Sigmoid colon (tissue), 7 donors: ENCODE measurements around the gene FAM227B. TPM values are rescaled to one million over a fixed set of nuclear protein-coding genes. Genes with fewer than 3 reads are reported as not detected.
"Not testable (repeated sequence)": the region's sequence is repeated elsewhere in the genome, so short reads cannot be mapped to it uniquely, and the experiment has no call there.

Source experiments
- DNase-seq: peaks from one replicate; pipeline ENCODE4 v3.0.0-alpha.2; 2019
- H3K27ac ChIP-seq, 4 donors: fragments of 200-600 bp; sonication (generic); one replicate each; pipeline ENCODE4 v1.5.1; 2016 to 2019; ENCODE audit warnings: mild to moderate bottlenecking in 1 of 4
- H3K27me3 ChIP-seq, 3 donors: fragments of 200-600 bp; sonication (generic); one replicate each; pipeline ENCODE4 v1.5.1; 2019; ENCODE audit warnings: mild to moderate bottlenecking in 1 of 3
- H3K36me3 ChIP-seq, 4 donors: fragments of 200-600 bp; sonication (generic); one replicate each; pipeline ENCODE4 v1.5.1; 2016 to 2019
- H3K4me1 ChIP-seq, 4 donors: fragments of 200-600 bp; sonication (generic); one replicate each; pipeline ENCODE4 v1.5.1; 2017 to 2019
- H3K4me3 ChIP-seq, 4 donors: fragments of 200-600 bp; sonication (generic); one replicate each; pipeline ENCODE4 v1.5.1; 2017 to 2019; ENCODE audit warnings: mild to moderate bottlenecking in 2 of 4, moderate library complexity in 1 of 4
- H3K9me3 ChIP-seq, 4 donors: fragments of 200-600 bp in 3 of 4; sonication (generic) in 3 of 4; one replicate each; pipeline versions ENCODE4 v1.5.1 to v1.6.1; 2013 to 2019
- CTCF ChIP-seq, 4 experiments: fragments of 450-650 bp in 3 of 4; fragments of 200-600 bp in 1 of 4; IDR thresholded peaks; one replicate each; pipeline ENCODE4 v1.5.1; 2016 to 2019; ENCODE audit warnings: antibody characterized with exemption in 4 of 4, mild to moderate bottlenecking in 3 of 4, moderate library complexity in 2 of 4
- EP300 ChIP-seq, 4 donors: sonication (generic); formaldehyde crosslinking; IDR thresholded peaks; one replicate each; pipeline ENCODE4 v1.6.1; 2017; ENCODE audit warnings: antibody characterized with exemption in 4 of 4
- POLR2A ChIP-seq, 2 donors: fragments of 450-650 bp; IDR thresholded peaks; one replicate each; pipeline ENCODE4 v1.6.1; 2016; ENCODE audit warnings: antibody characterized with exemption in 2 of 2, mild to moderate bottlenecking in 2 of 2, moderate library complexity in 2 of 2
- POLR2AphosphoS5 ChIP-seq, 4 donors: sonication (generic); formaldehyde crosslinking; IDR thresholded peaks; one replicate each; pipeline ENCODE4 v1.6.1; 2017; ENCODE audit warnings: antibody characterized with exemption in 4 of 4
- WGBS, 2 donors: extraction: QIAGEN DNeasy Blood & Tissue Kit; methylation state at CpG; one replicate each; pipeline ENCODE4 v1.1.7; 2013; 5-methylcytosine and 5-hydroxymethylcytosine counted together
- intact Hi-C: fragments of 100-400 bp; cut with DNase I; formaldehyde crosslinking; loops from one replicate; pipeline ENCODE4 v1.15.1; 2023
- polyA plus RNA-seq, 3 donors: library from polyadenylated mRNA; stranded (reverse); fragments of 200-250 nt; gene quantifications; one replicate each; pipeline ENCODE4 v1.2.3, GENCODE V29; 2013
- total RNA-seq, 4 donors: library from RNA; depleted of rRNA; stranded (reverse); fragments of >200 nt; gene quantifications; one replicate each; pipeline ENCODE4 v1.1.0, GENCODE V29; 2016
- donor health status: healthy with polysubstance abuse.
- donor health status: Bipolar disorder and iron deficiency.
- donor health status: healthy.

FAM227B gene
- total and polyA plus RNA-seq, 7 donors: 1.8 to 21.1 (median 11.1) TPM

- WGBS, 2 donors: 76 to 88% methylated on average over 3 of the region's 3 CpGs
- no peaks in the 10 kb centered on the region for H3K4me1 ChIP-seq
- intact Hi-C loops: no loop called here
- no peak overlapping the region for H3K4me3 ChIP-seq
- H3K27ac ChIP-seq: no peak overlapping the region
- DNase-seq: no peak
- no peaks in the 10 kb centered on the region for H3K9me3 ChIP-seq
- TF ChIP-seq CTCF (IDR thresholded peaks at IDR 0.05) (no peak), EP300 (IDR thresholded peaks at IDR 0.05) (no peak)
- no peaks in the 10 kb centered on the region for H3K36me3 ChIP-seq
- H3K27me3 ChIP-seq: no peaks in the 10 kb centered on the region
Observed at GRCh38 chr15:49361370-49361769, 259.2 kb downstream of the FAM227B start.

GRCh38 chr15:49354439-49354838 lies 266.2 kb downstream of the FAM227B start:
- 84 to 90% methylated on average over 17 of the region's 17 CpGs for WGBS, 2 donors
- intact Hi-C loops, H3K36me3 ChIP-seq, H3K9me3 ChIP-seq, H3K4me3 ChIP-seq, H3K4me1 ChIP-seq, DNase-seq, H3K27me3 ChIP-seq, H3K27ac ChIP-seq: not testable (repeated sequence)

GRCh38 chr15:49343546-49343945 lies 277.1 kb downstream of the FAM227B start:
- Histone ChIP-seq H3K27me3 (no peaks in the 10 kb centered on the region), H3K9me3 (no peaks in the 10 kb centered on the region), H3K4me1 (no peaks in the 10 kb centered on the region), H3K4me3 (no peak overlapping the region), H3K36me3 (no peaks in the 10 kb centered on the region), H3K27ac (no peak overlapping the region)
- intact Hi-C loops: no loop called here
- DNase-seq: no peak
- TF ChIP-seq POLR2A (IDR thresholded peaks at IDR 0.05) (no peak), POLR2AphosphoS5 (IDR thresholded peaks at IDR 0.05) (no peak), CTCF (IDR thresholded peaks at IDR 0.05) (no peak), EP300 (IDR thresholded peaks at IDR 0.05) (no peak)

GRCh38 chr15:49339656-49340055 lies 281.0 kb downstream of the FAM227B start:
- H3K9me3 ChIP-seq: peaks cover 0 to 3% (median 0%) of the 10 kb centered on the region in 4 donors
- TF ChIP-seq POLR2AphosphoS5 (IDR thresholded peaks at IDR 0.05) (no peak), EP300 (IDR thresholded peaks at IDR 0.05) (no peak), CTCF (IDR thresholded peaks at IDR 0.05) (no peak), POLR2A (IDR thresholded peaks at IDR 0.05) (no peak)
- H3K27ac ChIP-seq: no peak overlapping the region
- no peaks in the 10 kb centered on the region for H3K27me3 ChIP-seq
- DNase-seq: no peak
- no peaks in the 10 kb centered on the region for H3K4me1 ChIP-seq
- 81 to 85% methylated on average over 10 of the region's 10 CpGs for WGBS, 2 donors
- H3K36me3 ChIP-seq: no peaks in the 10 kb centered on the region
- H3K4me3 ChIP-seq: no peak overlapping the region
- intact Hi-C loops: no loop called here

- intact Hi-C loops: no loop called here
- no peak for DNase-seq
- Histone ChIP-seq H3K4me3 (no peak overlapping the region), H3K9me3 (peaks cover 0 to 3% (median 0%) of the 10 kb centered on the region in 4 donors), H3K4me1 (no peaks in the 10 kb centered on the region), H3K27me3 (no peaks in the 10 kb centered on the region), H3K36me3 (no peaks in the 10 kb centered on the region), H3K27ac (no peak overlapping the region)
- WGBS, 2 donors: 93 to 97% methylated on average over 3 of the region's 3 CpGs
- TF ChIP-seq POLR2AphosphoS5 (IDR thresholded peaks at IDR 0.05) (no peak), EP300 (IDR thresholded peaks at IDR 0.05) (no peak), CTCF (IDR thresholded peaks at IDR 0.05) (no peak), POLR2A (IDR thresholded peaks at IDR 0.05) (no peak)
Observed at GRCh38 chr15:49331951-49332350, 288.7 kb downstream of the FAM227B start.
